Glutamatergic neuron (in vitro differentiated cells): Measurements from ENCODE around the gene PRKAR1B. TPM values are rescaled to one million over a fixed set of nuclear protein-coding genes. Genes with fewer than 3 reads are reported as not detected.

Source experiments
- DNase-seq: peaks from one replicate; pipeline ENCODE4 v3.0.0; 2022
- H3K27ac Mint-ChIP-seq: one replicate; pipeline ENCODE4 v1.8.0; 2020; ENCODE audit warnings: mild to moderate bottlenecking, mixed read lengths, inconsistent platforms; ENCODE audit not compliant: unreplicated experiment
- H3K27me3 Mint-ChIP-seq: one replicate; pipeline ENCODE4 v1.8.0; 2020; ENCODE audit warnings: mild to moderate bottlenecking, moderate library complexity, mixed read lengths, inconsistent platforms; ENCODE audit not compliant: unreplicated experiment
- H3K36me3 Mint-ChIP-seq: one replicate; pipeline ENCODE4 v1.8.0; 2020; ENCODE audit warnings: mild to moderate bottlenecking, mixed read lengths, inconsistent platforms; ENCODE audit not compliant: unreplicated experiment
- H3K4me1 Mint-ChIP-seq: one replicate; pipeline ENCODE4 v1.8.0; 2020; ENCODE audit warnings: mild to moderate bottlenecking, low read depth, mixed read lengths, inconsistent platforms; ENCODE audit not compliant: unreplicated experiment
- H3K4me3 Mint-ChIP-seq: one replicate; pipeline ENCODE4 v1.8.0; 2020; ENCODE audit warnings: mild to moderate bottlenecking, mixed read lengths, inconsistent platforms; ENCODE audit not compliant: unreplicated experiment
- H3K9me3 Mint-ChIP-seq: one replicate; pipeline ENCODE4 v1.8.0; 2020; ENCODE audit warnings: mild to moderate bottlenecking, moderate library complexity, mixed read lengths, inconsistent platforms; ENCODE audit not compliant: unreplicated experiment
- total RNA-seq: library from RNA; stranded (reverse); fragmentation: NEBNext Ultra II Directional; extraction: Animal tissue kit (Norgen Biotek cat#: 25700); gene quantifications from one replicate; pipeline ENCODE4 v1.2.1, GENCODE V29; 2021; ENCODE audit not compliant: unreplicated experiment
- TF ChIP-seq, protein P1 (sequence below): fragments of 200-600 bp; sonication (generic); IDR thresholded peaks from one replicate; pipeline ENCODE4 v1.5.0; 2021; ENCODE audit not compliant: partially characterized antibody, unreplicated experiment

The PRKAR1B gene
- total RNA-seq, 1 donor from 2014 or later = 12.8 TPM

DNA sequence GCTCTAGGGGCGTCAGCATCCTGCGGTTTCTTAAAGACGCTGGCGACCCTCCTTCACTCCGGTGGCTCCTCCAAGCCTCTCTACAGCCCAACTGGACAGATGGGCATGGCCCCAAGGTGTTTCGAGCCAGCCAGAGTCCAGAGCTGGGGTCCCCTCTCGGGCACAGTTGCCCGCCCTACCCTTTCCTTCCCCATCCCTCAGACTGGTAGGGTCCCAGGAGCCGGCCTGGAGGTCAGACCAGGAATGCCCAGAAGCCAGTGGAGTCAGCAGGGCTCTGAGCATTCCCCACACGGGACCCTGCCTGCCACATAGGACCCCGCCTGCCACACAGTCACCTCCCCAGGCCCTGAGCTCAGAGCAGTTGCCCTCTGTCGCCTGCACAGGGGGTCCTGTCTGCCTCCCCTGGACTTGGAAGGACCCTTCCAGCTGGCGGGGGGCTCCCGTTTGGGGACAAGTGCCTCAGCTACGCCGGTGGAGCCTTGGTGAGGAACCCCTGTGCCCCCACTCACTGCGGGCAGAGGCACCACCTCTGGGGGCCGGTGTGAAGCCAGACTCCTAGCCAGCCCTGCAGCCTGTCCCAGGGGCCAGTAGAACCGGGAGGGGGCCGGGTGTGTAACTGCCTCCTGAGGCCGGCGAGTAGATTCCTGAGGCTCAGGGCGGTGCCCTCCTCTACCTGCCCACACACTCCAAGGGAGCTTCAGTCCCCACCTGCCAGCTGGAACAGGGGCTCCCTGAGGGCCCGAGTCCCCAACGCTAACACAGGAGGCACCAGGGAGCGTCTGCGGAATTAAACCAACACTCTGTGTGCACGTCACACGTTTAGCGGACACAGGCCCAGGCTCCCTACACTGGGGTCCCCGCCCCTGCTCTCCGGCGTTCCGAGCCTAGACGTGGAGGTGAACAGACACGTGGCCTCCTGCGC lies 188.1 kb downstream of the PRKAR1B start:
- H3K9me3 Mint-ChIP-seq = peaks cover 3% of the 10 kb centered on the region
- TF ChIP-seq, protein P1, sequence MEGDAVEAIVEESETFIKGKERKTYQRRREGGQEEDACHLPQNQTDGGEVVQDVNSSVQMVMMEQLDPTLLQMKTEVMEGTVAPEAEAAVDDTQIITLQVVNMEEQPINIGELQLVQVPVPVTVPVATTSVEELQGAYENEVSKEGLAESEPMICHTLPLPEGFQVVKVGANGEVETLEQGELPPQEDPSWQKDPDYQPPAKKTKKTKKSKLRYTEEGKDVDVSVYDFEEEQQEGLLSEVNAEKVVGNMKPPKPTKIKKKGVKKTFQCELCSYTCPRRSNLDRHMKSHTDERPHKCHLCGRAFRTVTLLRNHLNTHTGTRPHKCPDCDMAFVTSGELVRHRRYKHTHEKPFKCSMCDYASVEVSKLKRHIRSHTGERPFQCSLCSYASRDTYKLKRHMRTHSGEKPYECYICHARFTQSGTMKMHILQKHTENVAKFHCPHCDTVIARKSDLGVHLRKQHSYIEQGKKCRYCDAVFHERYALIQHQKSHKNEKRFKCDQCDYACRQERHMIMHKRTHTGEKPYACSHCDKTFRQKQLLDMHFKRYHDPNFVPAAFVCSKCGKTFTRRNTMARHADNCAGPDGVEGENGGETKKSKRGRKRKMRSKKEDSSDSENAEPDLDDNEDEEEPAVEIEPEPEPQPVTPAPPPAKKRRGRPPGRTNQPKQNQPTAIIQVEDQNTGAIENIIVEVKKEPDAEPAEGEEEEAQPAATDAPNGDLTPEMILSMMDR = no peak
- no peak overlapping the region for H3K27ac Mint-ChIP-seq
- no peak for DNase-seq
- no peak overlapping the region for H3K4me3 Mint-ChIP-seq
- H3K36me3 Mint-ChIP-seq = no peaks in the 10 kb centered on the region
- H3K4me1 Mint-ChIP-seq = peaks cover 5% of the 10 kb centered on the region
- peaks cover 11% of the 10 kb centered on the region for H3K27me3 Mint-ChIP-seq

DNA sequence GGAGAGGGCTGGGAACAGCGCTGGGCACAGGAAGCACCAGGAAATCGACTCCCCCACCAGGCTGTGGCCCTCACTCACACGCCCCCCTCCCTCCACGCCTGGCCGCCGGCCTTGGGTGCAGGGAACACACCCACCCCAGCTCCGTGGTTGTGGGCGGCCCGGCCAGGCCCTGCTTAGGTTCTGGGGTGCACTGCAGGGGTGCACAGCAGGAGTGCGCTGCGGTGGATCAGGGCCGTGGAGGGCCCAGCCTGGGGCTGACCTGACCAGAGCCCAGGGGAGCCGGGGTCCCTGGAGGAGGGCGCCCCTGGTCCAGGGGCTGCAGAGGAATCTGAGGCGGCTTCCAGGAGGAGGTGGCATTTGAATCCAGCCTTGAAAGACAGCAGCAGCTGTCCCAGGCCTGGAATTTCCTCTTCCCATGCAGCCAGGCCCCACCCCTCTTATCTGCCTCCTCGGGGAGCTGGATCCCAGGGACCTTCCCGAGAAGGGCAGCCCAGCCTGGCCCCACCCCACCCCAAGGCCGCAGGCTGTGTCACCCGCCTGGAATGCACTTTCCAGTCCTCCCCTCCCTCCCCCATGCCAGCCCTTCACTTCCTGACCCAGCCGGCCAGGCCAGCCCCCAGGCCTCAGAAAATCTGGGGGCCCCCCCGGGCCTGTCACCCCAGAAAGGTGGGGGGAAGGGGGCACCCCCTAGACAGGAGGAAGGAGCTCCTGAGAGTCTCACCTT lies 189.0 kb downstream of the PRKAR1B start:
- Mint-ChIP-seq H3K36me3 (no peaks in the 10 kb centered on the region), H3K27ac (no peak overlapping the region)

DNA sequence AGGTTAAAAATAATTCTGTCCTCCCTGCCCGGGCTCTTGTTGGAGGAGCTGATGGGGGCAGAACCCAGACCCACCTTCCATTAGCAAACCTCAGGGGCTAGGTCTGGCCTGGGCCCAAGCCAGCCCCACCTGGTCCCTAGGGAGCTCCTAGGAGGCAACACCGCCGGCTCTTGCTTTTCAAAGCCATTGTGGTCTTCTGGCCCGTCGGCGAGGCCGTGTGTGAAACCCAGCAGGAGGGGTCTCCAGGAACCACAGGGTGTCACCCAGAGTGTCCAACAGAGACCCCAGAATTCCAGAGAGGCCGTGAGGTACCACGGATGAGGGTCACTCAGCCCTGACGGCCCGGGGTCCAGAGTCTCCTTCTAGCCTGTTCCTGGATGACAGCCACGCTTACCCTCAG lies 190.8 kb downstream of the PRKAR1B start:
- Mint-ChIP-seq H3K27me3 (peaks cover 3% of the 10 kb centered on the region), H3K36me3 (no peaks in the 10 kb centered on the region), H3K27ac (no peak overlapping the region), H3K9me3 (peaks cover 2% of the 10 kb centered on the region), H3K4me1 (peaks cover 1% of the 10 kb centered on the region), H3K4me3 (no peak overlapping the region)
- TF ChIP-seq, protein P1 = no peak
- no peak for DNase-seq

More for the DNA sequence above, 189.0 kb downstream of the PRKAR1B start:
- DNase-seq = no peak
- Mint-ChIP-seq H3K27me3 (peaks cover 11% of the 10 kb centered on the region), H3K4me1 (peaks cover 5% of the 10 kb centered on the region), H3K4me3 (no peak overlapping the region), H3K9me3 (peaks cover 3% of the 10 kb centered on the region)
- TF ChIP-seq, protein P1 = no peak

GRCh38 chr7:534959-535358 lies 192.1 kb downstream of the PRKAR1B start:
- Mint-ChIP-seq H3K9me3 (peaks cover 2% of the 10 kb centered on the region), H3K36me3 (no peaks in the 10 kb centered on the region), H3K27ac (no peak overlapping the region), H3K4me1 (no peaks in the 10 kb centered on the region), H3K27me3 (peaks cover 4% of the 10 kb centered on the region), H3K4me3 (no peak overlapping the region)
- DNase-seq = no peak
- TF ChIP-seq, protein P1 = no peak
